Activated T-cell treated with anti-CD3 and anti-CD28 coated beads for 24 hours (primary cell): ENCODE results near the gene RTN4RL2.
A peak's percentile ranks its signal among the peaks of the same experiment; 100 is the strongest.

Experiments
- DNase-seq: peaks from one replicate; pipeline ENCODE4 v3.0.0-alpha.2; 2020; ENCODE audit warnings: low read depth

RTN4RL2 gene

DNA sequence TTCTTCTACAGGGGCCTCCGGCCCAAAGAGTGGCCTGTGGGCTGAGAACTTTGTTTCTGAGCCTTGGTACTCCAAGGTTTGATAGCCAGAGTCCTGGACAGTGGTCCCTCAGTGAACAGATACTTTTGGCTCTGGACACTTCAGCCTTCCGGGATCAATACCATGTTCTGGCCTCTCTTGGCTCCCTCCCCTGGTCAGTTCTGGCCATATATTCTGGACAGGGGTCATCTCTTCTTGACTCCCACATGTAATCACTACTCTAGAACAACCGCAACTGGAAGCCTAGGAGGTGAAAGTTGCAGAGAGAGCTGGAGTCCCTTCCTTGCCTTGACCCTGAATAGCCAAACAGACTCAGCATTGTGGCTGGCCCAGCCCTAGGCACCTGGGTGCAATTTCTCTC is 2.3 kb downstream of the RTN4RL2 start:
- no peak for DNase-seq

DNA sequence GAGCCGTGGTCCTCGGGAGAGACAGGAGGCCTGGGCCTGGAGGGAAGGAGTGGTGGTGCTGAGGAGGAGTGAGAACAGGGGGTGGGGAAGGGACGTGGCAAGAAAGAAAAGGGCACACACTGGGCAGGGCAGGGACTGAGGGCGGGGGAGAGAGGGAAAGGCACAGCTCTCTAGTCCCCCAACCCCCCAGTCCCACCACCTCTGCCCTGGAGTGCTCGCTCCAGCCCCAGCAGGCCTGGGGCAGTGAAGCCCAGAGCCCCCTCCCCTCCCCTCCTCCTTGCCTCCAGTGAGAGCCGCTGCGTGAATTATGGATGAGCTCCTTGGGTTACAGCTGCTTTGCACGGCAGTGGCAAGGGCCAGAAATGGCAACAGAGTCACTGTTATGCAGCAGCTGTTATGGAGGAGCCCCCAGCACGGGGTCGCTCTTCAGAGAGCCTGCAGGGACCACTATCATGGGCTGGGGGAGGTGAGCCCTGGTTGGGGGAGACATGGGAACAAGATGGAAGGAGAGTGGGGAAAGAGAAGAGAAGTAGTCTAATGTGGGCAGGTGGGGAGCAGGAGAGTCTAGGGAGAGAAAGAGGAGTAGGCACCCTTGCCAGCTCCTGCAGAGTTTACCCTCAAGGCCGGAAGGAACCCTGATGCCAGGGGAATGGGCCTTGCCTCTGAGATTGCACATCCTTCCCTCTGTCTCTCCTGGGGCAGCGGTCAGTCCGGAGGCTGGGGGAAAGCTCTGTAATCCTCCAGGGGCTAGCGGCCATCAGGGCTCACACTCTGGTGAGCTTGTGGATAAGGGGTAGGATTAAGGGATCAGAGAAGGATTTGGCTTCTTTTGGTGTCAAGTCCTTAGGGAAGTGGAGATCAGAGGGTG is 3.6 kb downstream of the RTN4RL2 start:
- no peak for DNase-seq

DNA sequence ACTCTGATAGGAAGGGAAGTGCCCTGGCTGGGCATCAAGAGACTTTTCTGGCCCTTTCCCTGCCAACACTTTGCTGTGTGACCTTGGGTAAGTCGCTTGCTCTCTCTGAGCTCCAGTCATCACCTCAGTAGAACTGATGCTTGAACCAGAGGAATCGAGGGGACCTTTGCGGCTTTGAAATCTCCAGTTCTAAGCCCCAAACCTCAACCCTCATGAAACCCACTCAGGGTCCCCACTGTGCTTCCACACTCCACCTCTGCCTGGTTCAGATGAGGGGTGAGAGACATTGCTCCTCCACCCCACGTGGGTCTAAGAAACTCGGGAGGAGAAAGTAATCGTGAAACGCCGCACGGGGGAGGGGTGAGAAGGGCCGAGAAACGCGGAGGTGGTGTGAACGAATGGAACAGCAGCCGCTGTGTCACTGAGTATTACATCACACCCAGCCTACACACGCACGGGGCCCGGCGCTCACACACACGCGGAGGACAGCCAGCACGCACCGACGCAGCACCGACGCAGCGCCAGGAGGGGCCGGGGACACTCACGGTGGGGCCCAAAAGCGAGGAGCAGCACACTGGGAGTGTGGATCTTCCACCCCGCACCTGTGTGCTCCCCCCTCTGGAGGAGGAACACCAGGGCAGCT is 4.3 kb downstream of the RTN4RL2 start:
- DNase-seq: no peak

DNA sequence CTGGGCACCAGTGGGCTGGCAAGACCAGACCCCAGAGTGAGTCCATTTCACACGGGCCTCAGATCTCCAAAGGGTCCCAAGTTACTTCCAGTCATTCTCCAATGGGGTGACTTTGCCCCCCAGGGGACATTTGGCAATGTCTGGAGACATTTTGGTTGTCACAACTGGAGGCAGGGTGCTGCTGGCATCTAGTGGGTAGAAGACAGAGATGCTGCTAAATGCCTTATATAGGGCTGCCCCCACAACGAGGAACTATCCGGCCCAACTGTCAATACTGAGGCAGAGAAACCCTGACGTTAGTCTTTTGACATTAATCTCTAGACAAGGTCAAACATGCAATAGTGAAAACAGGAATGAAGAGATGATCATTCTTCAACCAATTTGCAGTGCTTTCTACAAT is 6.4 kb downstream of the RTN4RL2 start:
- no peak for DNase-seq

DNA sequence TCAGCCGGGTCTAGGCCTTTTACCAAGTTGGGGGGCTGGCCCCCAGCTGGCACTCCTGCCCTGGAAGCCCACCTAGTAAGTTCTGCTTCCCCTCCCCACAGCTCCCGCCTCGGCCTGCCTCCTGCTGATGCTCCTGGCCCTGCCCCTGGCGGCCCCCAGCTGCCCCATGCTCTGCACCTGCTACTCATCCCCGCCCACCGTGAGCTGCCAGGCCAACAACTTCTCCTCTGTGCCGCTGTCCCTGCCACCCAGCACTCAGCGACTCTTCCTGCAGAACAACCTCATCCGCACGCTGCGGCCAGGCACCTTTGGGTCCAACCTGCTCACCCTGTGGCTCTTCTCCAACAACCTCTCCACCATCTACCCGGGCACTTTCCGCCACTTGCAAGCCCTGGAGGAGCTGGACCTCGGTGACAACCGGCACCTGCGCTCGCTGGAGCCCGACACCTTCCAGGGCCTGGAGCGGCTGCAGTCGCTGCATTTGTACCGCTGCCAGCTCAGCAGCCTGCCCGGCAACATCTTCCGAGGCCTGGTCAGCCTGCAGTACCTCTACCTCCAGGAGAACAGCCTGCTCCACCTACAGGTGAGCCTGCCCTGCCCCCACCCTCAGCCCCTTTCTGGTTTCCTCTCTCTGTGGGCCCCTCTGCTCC is 7.3 kb downstream of the RTN4RL2 start:
- no peak for DNase-seq

DNA sequence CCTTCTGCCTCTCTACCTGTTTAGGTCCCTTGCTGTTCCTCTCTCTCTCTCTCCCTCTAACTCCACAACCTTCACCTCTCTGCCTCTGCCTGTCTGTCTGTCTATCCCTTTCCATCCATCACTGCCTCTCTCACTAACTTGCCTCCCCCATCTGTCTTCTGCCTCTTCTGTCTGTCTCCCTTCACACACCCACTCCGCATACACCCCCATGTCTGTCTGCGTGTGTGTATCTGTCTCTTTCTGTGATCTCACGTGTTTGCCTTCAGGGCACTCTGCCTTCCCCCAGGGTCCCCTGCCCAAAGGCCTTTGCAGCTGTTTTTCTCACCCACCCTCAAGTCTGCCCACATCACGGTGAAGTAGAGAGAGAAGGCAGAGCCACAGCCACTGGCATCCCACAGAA is 7.9 kb downstream of the RTN4RL2 start:
- DNase-seq: no peak

DNA sequence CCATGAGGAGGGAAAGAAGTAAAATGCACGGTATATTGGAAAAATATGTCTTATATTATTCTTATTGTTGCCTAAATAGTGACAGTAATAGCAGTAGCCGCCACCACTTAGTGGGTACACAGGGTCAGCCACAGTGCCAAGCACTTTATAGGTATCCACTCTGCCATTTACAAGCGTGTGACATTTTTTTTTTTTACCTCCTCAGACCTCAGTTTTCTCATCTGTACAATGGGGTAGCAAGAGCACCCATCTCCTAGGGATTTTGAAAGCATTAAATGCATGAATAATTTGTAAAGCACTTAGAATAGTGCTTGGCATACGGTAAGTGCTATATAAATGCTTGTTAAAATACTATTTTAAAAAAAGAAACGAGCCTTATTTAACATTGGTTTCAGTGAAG is 8.9 kb downstream of the RTN4RL2 start:
- DNase-seq: no peak

DNA sequence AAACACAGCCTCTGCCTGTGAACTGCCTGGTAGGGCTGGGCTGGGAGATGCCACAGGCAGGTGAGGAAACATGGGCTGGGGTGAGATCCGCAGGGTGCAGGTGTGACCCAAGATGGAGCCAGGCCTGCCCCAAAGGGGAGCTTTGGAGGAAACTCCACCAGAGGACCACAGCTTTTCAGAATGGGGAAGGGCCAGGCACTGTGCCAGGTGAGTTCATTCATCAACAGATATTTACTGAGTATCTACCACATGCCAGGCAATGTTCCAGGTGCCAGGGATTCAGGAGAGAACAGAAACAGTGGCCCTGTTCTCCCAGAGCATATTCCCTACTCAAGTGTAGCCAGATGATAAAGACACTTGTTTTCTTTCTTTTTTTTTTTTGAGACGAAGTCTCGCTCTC is 11.2 kb downstream of the RTN4RL2 start:
- no peak for DNase-seq

DNA sequence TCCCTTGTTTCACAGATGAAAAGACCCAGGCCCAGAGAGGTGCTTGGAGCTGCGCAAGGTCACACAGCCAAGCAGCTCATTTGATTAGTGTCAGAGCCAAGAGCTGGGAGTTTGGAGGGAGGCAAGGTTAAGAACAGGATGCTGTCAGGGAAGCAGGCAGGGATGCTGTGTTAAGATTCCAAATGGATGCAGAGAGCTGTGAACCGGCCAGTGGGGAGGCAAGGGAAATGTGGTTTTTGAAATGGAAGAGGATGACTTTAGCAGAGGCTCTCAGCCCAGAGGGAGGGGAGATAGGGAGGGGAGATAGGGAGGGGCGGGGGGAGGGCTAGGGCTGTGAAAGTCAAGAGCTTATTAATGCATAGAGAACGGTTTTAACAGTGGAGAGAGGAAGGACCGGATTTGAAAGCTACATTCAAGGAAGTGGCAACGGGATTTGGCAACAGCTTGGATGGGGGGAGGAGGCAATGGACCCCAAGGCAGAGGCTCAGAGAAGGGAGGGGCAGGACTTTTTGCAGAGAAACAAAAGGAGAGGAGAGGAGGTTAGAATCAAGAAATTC is 13.0 kb downstream of the RTN4RL2 start:
- no peak for DNase-seq

DNA sequence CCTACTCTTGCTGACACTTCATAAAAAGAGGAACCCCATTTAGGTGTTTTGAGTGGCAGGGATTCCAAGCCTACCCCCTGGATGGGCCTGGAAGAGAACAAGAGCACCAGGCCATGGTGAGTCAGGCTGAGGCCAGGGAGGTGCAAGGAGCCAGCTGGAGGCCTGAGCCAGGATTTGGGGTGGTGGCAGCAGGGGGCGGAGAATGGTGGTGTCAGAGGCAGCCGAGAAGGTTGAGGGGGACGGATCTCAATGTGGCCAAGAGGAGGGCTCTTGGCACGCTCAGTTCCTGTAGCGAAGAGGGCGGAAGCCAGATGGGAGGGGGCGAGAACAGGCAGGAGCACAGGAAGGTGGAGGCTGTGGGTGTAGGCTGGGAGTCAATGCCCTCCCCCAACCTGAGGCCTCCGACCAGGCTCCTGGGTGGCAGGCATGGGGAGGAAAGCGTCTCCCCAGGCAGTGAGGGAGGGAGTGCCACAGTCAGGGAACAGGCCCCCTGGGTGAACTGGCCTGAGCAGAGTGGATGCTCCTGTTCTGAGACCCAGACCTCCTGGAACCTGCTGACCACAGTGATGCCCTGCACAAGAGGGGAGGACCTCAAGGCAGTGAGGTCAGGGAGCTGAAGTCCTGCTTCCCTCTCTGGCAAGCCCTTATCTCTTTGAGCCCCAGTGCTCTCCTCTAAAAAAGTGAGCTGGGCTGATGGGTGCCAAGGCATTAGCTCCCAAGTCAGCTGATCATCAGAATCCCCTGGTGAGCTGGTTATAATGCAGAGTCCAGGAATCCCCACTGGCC is 13.9 kb downstream of the RTN4RL2 start:
- no peak for DNase-seq

DNA sequence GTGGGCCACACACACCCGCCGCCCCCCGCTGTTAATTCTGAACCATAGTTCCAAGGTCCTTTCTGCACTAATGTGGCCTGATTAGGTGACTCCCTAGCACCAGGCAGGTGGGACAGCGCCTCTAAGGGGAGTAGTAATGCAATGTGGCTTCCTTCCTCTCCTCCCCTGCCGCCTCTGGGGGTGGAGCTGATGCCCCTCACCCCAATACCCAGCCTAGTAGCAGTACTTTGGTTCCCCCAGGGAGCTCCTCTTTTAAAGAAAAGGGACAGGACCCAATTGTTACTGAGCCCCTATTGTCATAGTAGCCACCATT is 14.4 kb downstream of the RTN4RL2 start:
- DNase-seq: no peak

DNA sequence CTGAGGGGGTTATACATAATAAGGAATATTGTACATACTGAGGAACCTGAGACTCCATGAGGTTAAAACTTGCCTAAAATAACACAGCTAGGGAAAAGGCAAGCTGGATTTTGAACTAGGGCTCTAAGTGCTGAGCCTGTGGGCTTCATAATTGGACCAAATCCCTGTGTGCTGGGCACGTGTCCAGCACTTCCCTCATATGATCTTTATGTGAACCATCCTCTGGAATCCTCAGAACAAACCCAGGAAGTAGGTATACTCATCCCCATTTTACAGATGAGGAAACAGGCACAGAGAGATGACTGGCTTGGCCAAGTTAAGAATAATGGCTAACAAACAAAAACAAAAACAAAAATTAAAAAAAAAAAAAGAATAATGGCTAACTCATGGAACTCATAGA is 14.9 kb downstream of the RTN4RL2 start:
- DNase-seq: no peak

DNA sequence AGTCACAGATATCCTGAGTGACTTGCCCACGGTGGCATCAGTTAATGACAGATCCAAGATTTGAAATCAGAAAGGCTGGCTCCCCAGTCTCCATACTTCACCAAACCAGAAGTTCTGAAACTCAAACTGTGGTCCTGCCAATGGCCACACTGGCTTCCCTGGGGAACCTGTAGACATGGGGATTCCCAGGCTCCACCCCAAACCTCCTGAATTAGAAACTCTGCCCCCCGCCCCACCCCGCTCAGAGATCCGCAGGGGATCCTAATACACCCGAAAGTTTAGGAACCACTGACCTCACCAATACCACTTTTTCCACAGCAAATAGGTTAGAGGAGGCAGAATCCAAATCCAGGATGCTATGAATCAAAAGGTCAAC is 15.3 kb downstream of the RTN4RL2 start:
- DNase-seq: no peak

DNA sequence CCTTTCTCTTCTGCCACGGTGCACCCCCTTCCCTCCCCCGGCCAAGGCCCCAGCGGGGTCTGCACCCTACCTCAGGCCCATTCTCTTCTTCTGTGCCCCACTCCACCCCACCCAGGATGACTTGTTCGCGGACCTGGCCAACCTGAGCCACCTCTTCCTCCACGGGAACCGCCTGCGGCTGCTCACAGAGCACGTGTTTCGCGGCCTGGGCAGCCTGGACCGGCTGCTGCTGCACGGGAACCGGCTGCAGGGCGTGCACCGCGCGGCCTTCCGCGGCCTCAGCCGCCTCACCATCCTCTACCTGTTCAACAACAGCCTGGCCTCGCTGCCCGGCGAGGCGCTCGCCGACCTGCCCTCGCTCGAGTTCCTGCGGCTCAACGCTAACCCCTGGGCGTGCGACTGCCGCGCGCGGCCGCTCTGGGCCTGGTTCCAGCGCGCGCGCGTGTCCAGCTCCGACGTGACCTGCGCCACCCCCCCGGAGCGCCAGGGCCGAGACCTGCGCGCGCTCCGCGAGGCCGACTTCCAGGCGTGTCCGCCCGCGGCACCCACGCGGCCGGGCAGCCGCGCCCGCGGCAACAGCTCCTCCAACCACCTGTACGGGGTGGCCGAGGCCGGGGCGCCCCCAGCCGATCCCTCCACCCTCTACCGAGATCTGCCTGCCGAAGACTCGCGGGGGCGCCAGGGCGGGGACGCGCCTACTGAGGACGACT is 15.9 kb downstream of the RTN4RL2 start:
- DNase-seq: no peak

DNA sequence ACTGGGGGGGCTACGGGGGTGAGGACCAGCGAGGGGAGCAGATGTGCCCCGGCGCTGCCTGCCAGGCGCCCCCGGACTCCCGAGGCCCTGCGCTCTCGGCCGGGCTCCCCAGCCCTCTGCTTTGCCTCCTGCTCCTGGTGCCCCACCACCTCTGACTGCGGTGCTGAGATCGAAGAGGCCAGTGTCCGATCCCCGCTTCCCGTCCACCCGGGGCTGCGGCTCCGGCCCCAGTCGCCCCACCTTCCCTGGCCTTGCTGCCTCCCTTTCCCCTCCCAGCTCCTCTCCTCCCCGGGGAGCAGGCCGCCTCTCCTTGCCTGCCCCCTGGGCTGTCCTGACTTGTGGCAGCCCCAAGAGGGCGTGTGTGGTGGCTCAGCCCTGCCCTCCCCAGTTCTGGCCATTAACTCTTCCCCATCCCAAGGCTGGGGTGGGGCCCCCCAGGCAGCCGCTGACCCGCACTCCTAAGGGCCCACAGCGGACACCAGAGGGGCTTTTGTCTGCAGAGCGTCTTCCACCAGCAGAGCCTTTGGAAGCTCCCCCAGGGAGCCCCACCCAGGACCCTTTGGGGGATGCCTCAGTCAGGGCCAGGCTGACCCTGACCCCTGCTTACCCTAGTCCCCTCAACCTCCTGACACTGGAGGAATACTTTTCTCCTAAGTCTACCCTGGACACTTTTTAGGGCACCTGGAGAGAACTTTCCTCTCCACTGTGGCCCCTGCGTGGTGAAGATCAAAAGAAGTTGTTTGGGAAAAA is 16.6 kb downstream of the RTN4RL2 start:
- no peak for DNase-seq

DNA sequence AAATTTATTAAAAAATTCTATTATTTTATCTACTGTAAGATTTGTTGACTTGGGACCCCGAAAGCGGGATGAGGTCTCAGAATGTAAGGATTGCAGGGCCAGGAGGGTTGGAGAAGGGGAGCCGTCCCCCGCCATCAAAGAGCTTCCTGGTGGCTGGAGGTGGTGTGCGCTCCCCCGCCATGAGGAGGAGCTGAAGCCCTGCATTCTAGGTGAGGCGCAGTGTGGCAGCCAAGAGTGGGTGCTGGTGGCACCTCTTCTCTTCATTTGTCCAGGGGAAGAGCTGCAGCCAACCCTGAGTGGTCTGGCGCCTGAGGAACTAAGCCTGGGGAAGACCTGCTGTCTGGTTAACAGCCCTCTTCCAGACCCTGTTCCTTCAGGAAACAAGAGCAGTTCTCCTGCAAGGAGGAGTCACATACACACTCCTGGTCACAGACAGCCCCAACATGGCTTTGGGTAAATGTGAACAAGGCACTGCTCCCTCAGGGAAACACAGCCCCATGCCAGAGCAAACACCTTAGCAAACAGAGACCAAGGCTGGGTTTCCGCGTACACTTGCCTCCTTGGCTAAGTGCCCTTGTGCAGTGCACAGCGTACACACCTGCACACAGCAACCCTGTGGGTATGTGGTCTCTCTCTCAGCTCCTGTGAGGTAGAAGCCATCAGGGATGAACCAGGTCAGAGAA is 17.3 kb downstream of the RTN4RL2 start:
- no peak for DNase-seq

DNA sequence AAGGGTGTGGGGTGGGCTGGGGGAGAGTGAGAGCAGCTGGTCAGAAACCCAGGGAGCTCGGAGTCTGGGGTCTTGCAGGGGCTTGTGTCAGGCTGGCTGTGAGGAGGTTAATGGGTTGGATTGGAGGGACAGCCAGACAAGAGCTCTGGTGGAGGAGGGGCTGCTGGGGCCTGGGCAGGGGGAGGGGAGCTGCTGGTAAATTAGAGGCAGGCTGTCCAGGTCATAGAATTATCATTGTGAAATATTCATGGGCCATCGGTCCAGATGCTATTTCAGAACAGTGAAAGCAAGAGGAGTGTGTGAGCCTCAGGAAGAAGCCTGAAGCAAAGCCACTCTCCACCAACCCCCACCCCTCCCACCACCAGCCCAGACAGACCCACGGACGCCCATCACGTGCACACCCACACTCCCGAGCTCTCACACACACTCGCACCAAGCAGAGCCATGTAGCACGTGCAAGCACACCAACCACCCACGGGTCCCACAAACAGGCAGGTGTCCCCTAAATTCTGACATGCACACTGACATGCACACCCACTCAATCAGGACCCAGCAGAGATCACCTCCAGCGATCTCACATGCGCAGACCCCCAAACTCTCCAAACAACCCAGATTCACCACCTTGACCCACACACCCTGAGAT is 18.8 kb downstream of the RTN4RL2 start:
- DNase-seq: no peak

DNA sequence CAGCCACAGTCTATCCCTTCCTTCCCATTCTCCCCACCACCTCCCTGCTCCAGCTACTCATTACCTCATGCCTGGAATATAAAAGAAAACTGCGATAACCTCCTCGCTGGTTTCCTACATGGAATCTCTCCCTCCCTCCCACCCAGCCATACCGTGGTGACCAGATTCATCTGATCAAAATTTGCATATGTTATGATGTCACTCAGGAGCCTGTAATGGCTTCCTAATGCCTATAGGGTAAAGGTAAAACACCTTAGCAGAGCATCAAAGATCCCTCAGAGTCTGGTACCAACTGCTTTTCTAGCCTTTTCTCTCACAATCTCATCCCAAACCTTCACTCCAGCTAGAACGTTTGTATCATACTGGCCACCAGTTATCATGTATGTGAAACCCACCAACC is 19.6 kb downstream of the RTN4RL2 start:
- DNase-seq: no peak

DNA sequence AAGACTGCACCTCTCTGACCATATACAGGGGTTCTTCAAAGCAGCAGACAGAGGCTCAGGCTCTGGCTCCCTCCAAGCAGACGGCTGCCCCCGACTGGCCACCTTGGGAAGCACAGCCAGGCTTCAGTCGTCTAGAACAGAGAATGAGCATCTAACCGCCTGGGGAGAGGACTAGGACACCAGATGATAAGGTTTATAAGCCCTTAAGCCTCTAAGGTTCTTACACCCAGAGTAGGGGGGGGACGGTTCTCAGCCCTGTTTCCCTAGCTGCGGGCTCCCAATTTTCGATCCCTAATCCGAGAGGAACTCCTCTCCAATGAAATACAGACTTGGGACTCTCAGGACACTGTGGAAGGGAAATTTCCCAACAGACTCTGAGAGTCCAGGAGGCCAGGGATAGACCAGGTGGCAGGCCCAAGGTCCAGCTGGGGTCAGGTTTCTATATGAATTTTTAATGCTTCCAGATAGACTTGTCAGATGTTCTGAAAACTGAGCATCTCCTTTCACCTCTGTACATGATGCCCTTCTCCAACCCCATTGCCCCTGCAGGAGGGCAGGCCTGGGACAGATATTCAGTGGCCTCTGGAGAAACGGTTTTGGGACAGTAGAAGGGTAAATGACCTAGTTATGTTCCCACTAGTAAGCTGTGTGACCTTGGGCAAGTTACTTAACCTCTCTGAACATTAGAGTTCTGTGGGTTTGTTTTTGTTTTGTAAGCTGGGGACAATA is 20.2 kb downstream of the RTN4RL2 start:
- DNase-seq: peak; percentile 57
